Suppressor macrophage (primary cell): ENCODE results near the gene RPUSD4.

Experiments used
- DNase-seq, 4 experiments: peaks; one replicate each; pipeline ENCODE4 v3.0.0-alpha.2; 2020 to 2022

RPUSD4 gene

DNA sequence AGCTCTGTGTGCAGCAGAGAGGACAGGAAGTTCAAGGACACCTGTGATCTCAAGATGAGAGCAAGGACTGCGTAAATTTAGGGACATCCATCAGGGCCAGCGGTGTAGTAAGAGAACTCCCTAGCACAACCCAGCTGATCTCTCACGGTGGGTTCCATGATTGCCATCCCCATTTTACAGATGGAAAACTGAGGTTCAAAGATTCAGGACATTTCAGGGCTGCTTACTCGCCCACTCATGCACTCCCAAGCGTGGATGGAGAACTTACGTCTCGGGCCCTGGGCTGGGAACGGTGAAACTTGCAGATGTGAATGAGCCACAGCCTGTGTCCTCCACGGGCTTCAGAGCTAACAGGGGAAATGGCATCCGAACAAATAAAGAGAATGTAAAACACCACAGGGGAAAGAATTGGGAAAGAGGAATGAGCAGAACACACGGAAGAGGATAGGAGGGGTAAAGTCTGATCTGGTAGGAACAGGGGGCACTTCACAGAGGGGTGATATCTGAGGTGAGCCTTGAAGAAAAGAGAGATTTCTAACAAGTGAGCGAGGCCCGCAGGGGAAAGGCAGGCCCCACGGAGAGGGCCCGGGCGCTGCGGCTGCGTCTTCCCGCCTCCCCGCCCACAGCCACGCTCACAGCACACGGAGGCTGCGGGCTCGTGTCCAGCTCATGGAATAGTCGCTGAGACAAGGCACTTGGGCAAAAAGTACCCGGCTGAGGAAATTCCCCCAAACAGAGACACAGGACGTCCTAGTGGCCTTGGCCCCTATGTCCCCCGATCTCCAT, 55.9 kb downstream of the RPUSD4 start:
- DNase-seq: no peak

GRCh38 chr11:126154691-126155090, 56.8 kb downstream of the RPUSD4 start:
- DNase-seq: no peak

DNA sequence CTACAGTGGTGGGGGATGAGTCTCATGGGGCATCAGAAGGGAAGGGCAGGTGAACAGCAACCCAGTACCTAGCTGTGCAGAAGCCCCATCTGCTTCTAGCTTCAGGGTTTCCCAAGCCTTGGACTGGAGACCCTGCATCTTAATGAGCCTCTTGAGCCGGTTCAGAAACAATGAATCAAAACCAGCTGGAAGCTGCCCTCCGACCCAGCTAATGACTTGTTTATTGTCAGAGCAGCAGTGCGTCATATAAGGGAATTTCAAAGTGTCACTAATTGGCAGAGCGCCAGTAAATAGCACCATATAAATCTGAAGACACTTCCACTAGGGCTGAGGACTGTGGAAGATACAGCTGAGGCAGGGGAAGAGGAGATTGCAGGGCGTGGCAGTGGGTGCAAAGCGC, 57.5 kb downstream of the RPUSD4 start:
- no peak for DNase-seq

DNA sequence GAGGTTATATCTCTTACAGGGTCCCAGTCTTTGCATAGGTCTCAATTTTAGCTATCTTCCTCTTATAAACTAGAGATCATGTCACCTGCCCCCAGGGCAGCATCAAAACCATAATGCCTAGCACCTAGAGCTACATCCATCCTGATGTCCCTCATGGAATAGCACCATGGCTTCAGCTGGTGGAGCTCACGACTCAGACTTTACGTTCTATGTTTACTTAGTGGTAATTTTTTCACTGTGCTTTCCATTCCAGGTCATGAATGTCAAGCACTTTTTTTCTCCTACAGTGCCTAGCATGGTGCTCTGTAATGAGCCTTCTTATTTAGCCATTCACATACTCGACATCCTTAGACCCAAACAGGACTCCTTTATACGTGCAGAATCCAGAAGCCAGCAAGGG, 58.4 kb downstream of the RPUSD4 start:
- DNase-seq: no peak

DNA sequence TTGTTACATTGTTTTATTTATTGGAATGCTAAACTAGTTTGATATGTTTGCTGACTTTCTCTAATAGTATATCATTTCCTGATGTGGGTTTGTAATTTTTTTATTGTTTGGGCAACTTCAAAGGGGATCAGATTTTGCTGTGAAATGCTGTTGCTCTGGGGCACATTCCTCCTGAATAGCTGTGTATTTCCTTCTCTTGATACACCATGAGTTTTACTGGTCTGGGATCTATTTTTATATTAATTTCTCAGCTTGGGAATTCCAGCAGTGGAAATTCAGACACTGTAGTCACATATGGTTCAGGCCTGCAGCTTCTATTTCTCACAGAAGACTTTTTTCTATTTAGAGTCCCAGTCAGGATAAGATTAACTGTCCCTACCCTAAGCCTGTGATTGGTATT, 58.9 kb downstream of the RPUSD4 start:
- DNase-seq: no peak

GRCh38 chr11:126152152-126152551, 59.3 kb downstream of the RPUSD4 start:
- no peak for DNase-seq
